GM19372 (cell line): ENCODE results near the gene PDE2A.

ENCODE experiments used
- ATAC-seq: cut with Tn5 transposase; IDR thresholded peaks from one replicate; pipeline ENCODE4 v1.9.1; 2021; ENCODE audit warnings: mild to moderate bottlenecking, low read depth, moderate library complexity; ENCODE audit not compliant: unreplicated experiment

Gene PDE2A

GRCh38 chr11:72685560-72686480 is 11.6 kb upstream of the PDE2A start:
- no peak for ATAC-seq

DNA sequence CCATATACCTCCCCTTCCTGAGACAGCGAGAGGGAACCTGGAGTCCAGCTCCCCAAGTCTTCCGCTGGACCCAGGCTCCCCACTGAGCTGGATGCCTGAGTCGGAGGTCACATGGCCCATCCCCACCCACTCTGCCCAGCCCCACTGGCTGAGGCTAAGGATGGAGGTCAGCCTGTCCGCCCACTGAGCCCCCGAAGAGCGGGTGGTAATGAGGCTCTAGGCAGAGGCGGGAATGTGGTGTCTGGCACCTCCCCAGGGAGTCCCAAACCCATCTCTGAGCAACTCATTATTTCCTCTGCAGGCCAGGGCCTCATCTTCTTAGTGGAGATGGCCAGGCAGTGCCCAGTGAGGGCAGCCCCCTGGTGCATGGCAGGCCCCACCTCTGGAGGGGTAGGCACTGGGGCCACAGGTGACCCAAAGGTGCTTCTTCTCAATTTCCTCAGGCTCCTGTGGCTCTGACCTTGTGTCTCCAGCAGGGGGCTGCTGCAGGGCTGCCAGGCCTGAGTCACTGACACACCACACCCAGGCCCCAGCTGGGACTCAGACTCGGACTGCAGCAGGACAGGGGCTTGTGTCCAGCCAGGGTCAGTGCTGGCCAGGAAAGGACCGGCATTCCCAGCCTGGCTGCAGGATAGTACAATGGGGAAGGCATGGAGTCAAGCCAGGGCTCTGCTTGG is 10.2 kb upstream of the PDE2A start:
- ATAC-seq = no peak

GRCh38 chr11:72683782-72684200 is 9.6 kb upstream of the PDE2A start:
- no peak for ATAC-seq

GRCh38 chr11:72682858-72683243 is 8.6 kb upstream of the PDE2A start:
- no peak for ATAC-seq

DNA sequence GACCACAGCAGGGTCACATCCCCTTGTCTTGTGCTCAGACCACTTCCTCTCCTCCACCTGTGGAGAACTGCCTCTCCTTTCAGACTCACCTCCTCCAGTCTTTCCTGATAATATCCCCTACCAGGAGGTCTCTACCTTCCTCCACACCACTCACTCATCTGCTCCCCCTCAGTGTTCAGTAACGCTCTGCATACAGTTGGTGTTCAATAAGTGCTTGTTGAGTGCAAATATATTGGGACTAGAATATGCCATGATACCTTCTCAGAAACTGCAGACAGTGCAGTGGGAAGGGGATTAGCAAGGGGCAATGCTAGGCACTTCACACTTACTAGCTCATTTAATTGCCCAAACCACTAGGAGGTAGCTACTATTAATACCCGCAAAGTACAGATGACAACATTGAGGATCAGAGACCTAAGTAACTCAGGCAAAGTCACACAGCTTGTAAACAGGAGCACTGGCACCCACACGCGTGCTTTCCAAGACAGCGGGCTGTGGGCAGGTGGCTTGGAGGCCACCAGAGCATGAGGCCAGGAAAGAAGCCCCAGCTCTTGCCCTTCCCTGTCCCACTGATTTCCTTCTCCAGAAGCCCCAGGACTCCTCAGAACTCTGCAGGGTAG is 8.1 kb upstream of the PDE2A start:
- no peak for ATAC-seq

DNA sequence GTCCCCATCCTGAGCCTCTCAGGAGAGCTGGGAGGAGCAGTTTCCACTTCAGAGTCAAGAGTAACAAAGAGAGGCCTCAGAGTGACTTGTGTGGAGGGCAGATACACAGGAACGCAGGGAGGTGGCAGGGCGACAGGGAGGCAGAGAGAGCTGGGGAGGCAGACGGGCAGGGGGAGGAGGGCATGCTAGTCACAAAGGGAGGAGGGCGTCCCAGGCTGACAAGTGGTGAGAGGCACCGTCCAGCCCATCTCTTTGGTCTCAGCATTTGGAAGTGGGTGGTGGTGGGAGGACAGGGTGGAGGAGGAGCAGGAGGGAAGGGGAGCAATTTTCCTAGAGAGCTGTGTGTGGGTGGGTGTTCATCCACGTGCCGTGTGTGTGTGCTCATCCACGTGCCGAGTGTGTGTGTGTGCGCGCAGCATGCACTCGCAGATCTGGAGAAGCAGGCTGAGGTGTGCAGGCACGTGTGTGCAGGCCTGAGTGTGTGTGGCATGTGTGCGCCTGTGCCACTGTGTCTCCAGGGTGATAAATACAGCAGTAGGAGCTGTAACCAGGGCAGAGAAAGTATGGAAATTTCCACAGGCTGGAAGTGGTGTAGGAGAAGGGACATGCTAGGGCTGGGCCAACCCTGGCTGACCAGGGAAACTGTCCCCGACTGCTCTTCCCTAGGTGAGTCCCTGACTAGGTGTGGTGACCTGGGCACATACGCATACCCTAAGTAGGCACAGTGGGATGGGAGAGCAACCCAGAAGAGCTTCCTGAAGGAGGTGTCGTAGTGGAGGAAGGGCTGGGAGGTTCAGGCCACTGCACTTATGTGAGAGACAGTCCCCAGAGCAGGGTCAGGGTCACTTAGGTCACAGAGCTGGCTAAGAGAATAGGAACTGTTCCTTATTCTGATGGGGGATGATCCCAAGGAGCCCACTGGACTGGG is 7.3 kb upstream of the PDE2A start:
- no peak for ATAC-seq

- ATAC-seq = no peak
Observed at GRCh38 chr11:72680624-72681158, 6.5 kb upstream of the PDE2A start.

GRCh38 chr11:72679869-72680268 is 5.6 kb upstream of the PDE2A start:
- no peak for ATAC-seq

- ATAC-seq = no peak
Observed at GRCh38 chr11:72678524-72678923, 4.3 kb upstream of the PDE2A start.

DNA sequence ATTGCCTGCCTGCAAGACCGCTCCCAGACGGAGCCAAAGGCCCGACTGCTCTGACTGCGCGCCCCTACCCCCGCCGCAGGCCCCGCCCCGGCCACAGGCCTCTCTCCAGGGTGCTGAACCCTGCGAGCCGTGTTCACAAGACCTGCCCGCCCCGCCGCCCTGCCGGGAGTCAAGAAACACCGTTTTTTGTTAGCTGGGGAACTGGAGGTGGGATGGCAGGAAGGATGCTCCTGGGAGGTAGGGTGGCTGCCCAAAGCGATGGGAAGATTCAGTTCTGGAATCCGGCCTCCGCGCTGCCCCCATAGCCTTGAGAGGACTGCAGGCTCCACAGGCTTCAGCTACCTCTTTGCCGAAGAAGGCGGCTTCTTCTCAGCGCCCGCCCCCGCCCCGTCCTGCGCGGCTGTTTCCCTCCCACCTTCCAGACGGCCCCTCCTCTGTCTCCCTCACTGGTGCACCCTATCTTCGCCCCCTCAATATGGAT is 2.7 kb upstream of the PDE2A start:
- ATAC-seq = no peak

DNA sequence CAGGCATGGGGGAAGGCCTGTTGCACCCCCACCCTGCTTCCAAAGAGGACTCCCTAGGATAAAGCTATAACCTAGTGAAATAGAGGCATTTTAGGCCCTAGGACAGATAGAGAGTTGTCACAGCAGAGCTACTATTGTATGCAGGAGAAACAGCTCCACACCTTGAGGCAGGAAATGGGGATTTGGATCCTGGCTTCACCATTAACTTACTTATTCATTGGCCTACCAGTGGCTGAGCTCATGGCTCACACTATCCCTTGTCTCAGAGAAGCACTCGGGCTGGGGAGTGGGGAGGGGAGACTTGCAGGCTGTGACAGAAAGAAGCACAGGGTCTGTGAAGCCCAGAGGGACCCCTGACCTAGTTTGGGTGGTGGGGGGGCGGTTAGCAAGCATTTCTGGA is 999 bp upstream of the PDE2A start:
- no peak for ATAC-seq

GRCh38 chr11:72673284-72673942 is 809 bp downstream of the PDE2A start:
- no peak for ATAC-seq

DNA sequence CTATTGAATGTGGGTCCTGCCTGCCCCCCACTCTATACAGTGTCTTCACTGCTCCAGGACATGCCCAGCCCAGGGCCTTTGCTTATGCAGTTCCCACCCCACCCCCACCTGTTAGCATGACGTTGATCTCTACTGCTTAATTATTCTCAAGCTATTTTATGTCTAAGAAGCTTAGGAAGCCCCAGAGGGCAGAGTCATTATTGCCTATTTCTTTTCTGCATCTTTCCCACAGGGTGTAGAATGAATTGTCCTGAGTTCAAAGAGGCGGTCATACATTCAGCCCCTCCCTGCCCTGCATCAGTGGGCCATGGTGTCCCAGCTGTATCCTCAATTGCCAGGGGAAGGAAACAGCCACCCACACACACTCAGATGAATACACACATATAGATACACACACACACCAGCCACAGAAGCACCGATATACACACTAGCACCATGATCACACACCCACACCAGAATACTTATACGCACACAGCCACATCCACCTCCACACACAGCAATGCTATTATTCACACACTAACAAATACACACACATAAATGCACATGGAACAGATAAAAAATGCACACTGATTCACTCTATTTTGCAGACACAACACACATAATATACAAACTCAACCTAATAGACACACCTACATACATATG is 1.5 kb downstream of the PDE2A start:
- ATAC-seq = no peak

GRCh38 chr11:72671152-72672099 is 2.8 kb downstream of the PDE2A start:
- no peak for ATAC-seq

DNA sequence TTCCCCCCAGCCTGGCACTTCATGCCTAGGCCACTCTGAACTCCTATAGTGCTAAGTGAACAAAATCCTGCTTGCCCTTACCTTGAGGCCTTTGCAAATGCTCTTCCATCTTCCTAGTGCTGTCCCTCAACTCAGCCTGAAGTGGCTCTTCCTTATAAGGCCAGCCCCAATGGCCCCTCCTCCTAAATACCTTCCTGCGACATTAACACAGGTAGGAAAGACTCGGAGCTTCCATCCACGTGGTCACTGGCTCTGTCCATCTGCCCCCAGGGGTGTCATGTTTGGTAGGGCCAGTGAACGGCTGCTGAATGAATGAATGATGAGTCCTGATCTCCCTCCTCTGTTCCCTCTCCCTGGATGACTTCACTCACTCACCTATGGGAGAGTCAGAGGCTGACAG is 4.2 kb downstream of the PDE2A start:
- ATAC-seq = no peak

DNA sequence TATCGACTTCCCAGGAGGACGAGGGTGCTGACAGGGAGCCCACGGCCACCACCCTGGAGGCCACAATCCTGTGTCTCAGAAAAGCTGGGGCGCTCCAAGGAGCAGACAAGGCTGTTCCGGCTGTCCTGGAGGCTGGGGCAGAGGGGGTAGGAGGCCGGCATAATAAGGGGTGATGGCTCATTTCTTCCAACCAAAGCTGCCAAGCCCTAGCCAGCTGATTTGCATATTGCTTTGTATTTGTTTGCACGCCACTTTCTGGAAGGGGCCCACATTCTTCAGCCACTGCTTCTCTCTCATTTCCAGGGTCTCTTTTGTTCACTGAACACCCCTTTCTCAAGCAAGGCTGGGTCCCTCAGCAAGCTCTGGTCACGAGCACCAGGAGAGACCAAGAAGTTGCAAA is 4.7 kb downstream of the PDE2A start:
- ATAC-seq = no peak

GRCh38 chr11:72668629-72669347 is 5.4 kb downstream of the PDE2A start:
- ATAC-seq = peak; percentile 96
